DND-41 (cell line): ENCODE data around the gene DPEP1.
"Not testable (repeated sequence)": the region's sequence is repeated elsewhere in the genome, so short reads cannot be mapped to it uniquely, and the experiment has no call there.

Source experiments
- ATAC-seq: fragments of 200-7000 bp; cut with Tn5 transposase; 3 replicates; pipeline ENCODE4 v1.9.1; 2021; ENCODE audit warnings: low read depth; ENCODE audit not compliant: insufficient read depth
- DNase-seq: peaks from one replicate; pipeline ENCODE4 v3.0.0-alpha.2; 2020
- H2AFZ ChIP-seq: 2 replicates; pipeline ENCODE4 v1.6.0; 2012; ENCODE audit warnings: low read depth, low read length
- H3K27ac ChIP-seq: 2 replicates; pipeline ENCODE4 v1.5.1; 2012; ENCODE audit warnings: low read length, inconsistent platforms
- H3K27me3 ChIP-seq: fragments of 200-600 bp; sonication (generic); 2 replicates; pipeline ENCODE4 v1.6.0; 2012; ENCODE audit warnings: low read length, mild to moderate bottlenecking, inconsistent platforms; ENCODE audit not compliant: insufficient read depth, poor library complexity
- H3K36me3 ChIP-seq: 2 replicates; pipeline ENCODE4 v1.5.1; 2012; ENCODE audit warnings: low read length, inconsistent platforms; ENCODE audit not compliant: insufficient read depth
- H3K4me1 ChIP-seq: 2 replicates; pipeline ENCODE4 v1.5.1; 2012; ENCODE audit warnings: mild to moderate bottlenecking, low read length; ENCODE audit not compliant: insufficient read depth
- H3K4me2 ChIP-seq: 2 replicates; pipeline ENCODE4 v1.6.0; 2012; ENCODE audit warnings: mild to moderate bottlenecking, moderate library complexity, low read length, inconsistent platforms; ENCODE audit not compliant: insufficient read depth
- H3K4me3 ChIP-seq, 2 experiments: fragments of 200-600 bp in 1 of 2; shearing (Covaris generic) in 1 of 2; 2 replicates each; pipeline ENCODE4 v1.5.1; 2012 to 2016; ENCODE audit warnings: inconsistent platforms in 2 of 2, low read length in 2 of 2, mild to moderate bottlenecking in 2 of 2, low read depth in 1 of 2, moderate library complexity in 1 of 2
- H3K79me2 ChIP-seq: 2 replicates; pipeline ENCODE4 v1.6.0; 2012; ENCODE audit warnings: low read length, inconsistent platforms; ENCODE audit not compliant: insufficient read depth
- H3K9ac ChIP-seq: 2 replicates; pipeline ENCODE4 v1.6.0; 2012; ENCODE audit warnings: low read depth, mild to moderate bottlenecking, inconsistent platforms, low read length, moderate library complexity
- H3K9me3 ChIP-seq: 2 replicates; pipeline ENCODE4 v1.5.1; 2012; ENCODE audit warnings: low read length, moderate library complexity, mild to moderate bottlenecking, inconsistent platforms; ENCODE audit not compliant: insufficient read depth, severe bottlenecking
- H4K20me1 ChIP-seq: 2 replicates; pipeline ENCODE4 v1.6.0; 2012; ENCODE audit warnings: low read length; ENCODE audit not compliant: insufficient read depth
- EZH2 ChIP-seq: IDR thresholded peaks from 3 replicates; pipeline ENCODE4 v1.6.1; 2012; ENCODE audit warnings: borderline replicate concordance, low read depth, mild to moderate bottlenecking, moderate library complexity, low read length, inconsistent platforms; ENCODE audit not compliant: severe bottlenecking
- TF ChIP-seq, protein P1 (sequence below): IDR thresholded peaks from 2 replicates; pipeline ENCODE4 v1.5.1; 2012; ENCODE audit warnings: borderline replicate concordance, low read length, moderate library complexity, mild to moderate bottlenecking; ENCODE audit not compliant: poor library complexity, severe bottlenecking; ENCODE audit errors: extremely low read depth

The DPEP1 gene

GRCh38 chr16:89570342-89570923, 43.0 kb upstream of the DPEP1 start:
- Histone ChIP-seq H2AFZ (no peak overlapping the region), H3K4me1 (peaks cover 6% of the 10 kb centered on the region), H3K79me2 (peaks cover 4% of the 10 kb centered on the region; the same call in 1 of the 2 replicates), H3K4me2 (no peak overlapping the region), H3K4me3 (no peak overlapping the region), H3K36me3 (peaks cover 3% of the 10 kb centered on the region; the same call in 1 of the 2 replicates), H3K9me3 (no peaks in the 10 kb centered on the region), H3K27ac (no peak overlapping the region), H4K20me1 (peaks cover 21% of the 10 kb centered on the region), H3K27me3 (no peaks in the 10 kb centered on the region), H3K9ac (no peak overlapping the region)
- DNase-seq (no peak), ATAC-seq (no peak)
- TF ChIP-seq EZH2, result no peak
- TF ChIP-seq, protein P1, sequence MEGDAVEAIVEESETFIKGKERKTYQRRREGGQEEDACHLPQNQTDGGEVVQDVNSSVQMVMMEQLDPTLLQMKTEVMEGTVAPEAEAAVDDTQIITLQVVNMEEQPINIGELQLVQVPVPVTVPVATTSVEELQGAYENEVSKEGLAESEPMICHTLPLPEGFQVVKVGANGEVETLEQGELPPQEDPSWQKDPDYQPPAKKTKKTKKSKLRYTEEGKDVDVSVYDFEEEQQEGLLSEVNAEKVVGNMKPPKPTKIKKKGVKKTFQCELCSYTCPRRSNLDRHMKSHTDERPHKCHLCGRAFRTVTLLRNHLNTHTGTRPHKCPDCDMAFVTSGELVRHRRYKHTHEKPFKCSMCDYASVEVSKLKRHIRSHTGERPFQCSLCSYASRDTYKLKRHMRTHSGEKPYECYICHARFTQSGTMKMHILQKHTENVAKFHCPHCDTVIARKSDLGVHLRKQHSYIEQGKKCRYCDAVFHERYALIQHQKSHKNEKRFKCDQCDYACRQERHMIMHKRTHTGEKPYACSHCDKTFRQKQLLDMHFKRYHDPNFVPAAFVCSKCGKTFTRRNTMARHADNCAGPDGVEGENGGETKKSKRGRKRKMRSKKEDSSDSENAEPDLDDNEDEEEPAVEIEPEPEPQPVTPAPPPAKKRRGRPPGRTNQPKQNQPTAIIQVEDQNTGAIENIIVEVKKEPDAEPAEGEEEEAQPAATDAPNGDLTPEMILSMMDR, result no peak

GRCh38 chr16:89570983-89571598, 42.4 kb upstream of the DPEP1 start:
- DNase-seq, H3K9ac ChIP-seq, H3K79me2 ChIP-seq, H3K4me3 ChIP-seq, H3K4me1 ChIP-seq, H3K4me2 ChIP-seq, H3K27me3 ChIP-seq, H2AFZ ChIP-seq, H3K36me3 ChIP-seq, H3K9me3 ChIP-seq, ATAC-seq, H3K27ac ChIP-seq: not testable (repeated sequence)
- H4K20me1 ChIP-seq, result peaks cover 17% of the 10 kb centered on the region

DNA sequence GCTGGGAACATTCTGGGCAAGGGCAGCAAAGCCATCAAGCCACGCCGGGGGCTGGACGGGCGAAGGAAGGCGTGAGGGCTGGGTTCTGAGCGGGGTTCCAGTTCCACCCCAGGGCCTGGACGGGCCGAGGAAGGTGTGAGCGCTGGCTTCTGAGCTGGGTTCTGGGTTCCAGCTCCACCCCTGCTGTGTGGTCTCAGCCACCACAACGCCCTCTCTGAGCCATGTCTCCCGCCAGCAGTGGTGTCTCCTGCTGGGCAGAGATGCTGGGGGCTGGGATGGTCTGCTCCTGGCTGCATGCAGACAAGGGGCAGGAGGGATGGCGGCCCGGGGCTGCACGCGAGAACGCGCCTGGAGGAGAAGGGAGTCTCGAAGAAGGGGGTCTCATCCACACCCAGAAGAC, 41.8 kb upstream of the DPEP1 start:
- Histone ChIP-seq H3K4me1 (peaks cover 15% of the 10 kb centered on the region), H3K4me2 (no peak overlapping the region), H4K20me1 (peaks cover 17% of the 10 kb centered on the region), H3K27me3 (no peaks in the 10 kb centered on the region), H3K79me2 (peaks cover 12% of the 10 kb centered on the region), H2AFZ (no peak overlapping the region), H3K9ac (no peak overlapping the region), H3K36me3 (no peaks in the 10 kb centered on the region), H3K27ac (no peak overlapping the region), H3K4me3 (no peak overlapping the region), H3K9me3 (no peaks in the 10 kb centered on the region)
- TF ChIP-seq EZH2, result no peak
- TF ChIP-seq, protein P1, result no peak
- DNase-seq (no peak), ATAC-seq (no peak)

GRCh38 chr16:89572073-89572484, 41.4 kb upstream of the DPEP1 start:
- ATAC-seq, result no peak
- TF ChIP-seq, protein P1, result no peak
- no peak for TF ChIP-seq EZH2
- Histone ChIP-seq H3K4me2 (no peak overlapping the region), H3K27ac (no peak overlapping the region), H3K36me3 (peaks cover 1% of the 10 kb centered on the region; the same call in 1 of the 2 replicates), H3K79me2 (peaks cover 12% of the 10 kb centered on the region), H3K4me3 (no peak overlapping the region), H3K9ac (no peak overlapping the region), H2AFZ (no peak overlapping the region), H3K9me3 (no peaks in the 10 kb centered on the region), H3K27me3 (no peaks in the 10 kb centered on the region), H3K4me1 (peaks cover 15% of the 10 kb centered on the region), H4K20me1 (peaks cover 17% of the 10 kb centered on the region)
- DNase-seq, result no peak
